Ecto neural progenitor cell (in vitro differentiated cells): ENCODE results near the gene PRR19.
"Not testable (repeated sequence)": the region's sequence is repeated elsewhere in the genome, so short reads cannot be mapped to it uniquely, and the experiment has no call there.

ENCODE experiments used
- DNase-seq: peaks from one replicate; pipeline ENCODE4 v3.0.0-alpha.2; 2018; ENCODE audit warnings: low spot score

Gene PRR19

DNA sequence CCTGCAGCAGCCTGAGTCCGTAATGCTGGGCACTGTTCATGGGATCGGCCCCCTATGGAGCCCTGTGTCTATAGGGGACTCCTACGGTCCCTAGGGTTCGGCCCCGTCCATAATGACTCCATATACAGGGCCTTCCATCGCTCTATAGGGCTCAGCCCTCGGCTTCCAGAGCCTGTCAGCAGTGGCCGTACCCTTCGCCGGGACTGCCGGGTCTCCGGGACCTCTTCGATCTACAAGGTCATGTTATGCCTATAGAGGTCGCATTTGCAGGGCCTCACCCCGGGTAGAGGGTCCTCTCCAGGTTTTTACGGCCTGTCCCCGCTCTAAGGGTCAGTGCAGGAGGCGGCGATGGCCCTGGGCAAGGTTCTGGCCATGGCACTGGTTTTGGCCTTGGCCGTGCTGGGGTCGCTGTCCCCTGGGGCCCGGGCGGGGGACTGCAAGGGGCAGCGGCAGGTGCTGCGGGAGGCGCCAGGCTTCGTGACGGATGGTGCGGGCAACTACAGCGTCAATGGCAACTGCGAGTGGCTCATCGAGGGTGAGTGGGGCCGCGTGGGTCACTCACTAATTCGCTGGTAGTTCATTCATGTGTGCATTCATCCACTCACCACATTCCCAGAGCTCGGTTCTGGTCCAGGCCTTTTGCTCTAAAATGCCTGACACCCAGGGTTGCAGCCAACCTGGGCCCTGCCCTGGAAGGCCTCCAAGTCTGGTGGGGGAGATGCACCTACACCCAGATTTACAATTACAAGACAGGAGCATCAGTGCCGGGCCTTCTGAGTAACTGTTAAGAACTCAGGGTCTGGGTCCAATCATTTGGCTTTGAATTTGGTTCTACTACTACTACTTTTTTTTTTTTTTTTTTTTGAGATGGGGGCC is 24.2 kb downstream of the PRR19 start:
- no peak for DNase-seq

DNA sequence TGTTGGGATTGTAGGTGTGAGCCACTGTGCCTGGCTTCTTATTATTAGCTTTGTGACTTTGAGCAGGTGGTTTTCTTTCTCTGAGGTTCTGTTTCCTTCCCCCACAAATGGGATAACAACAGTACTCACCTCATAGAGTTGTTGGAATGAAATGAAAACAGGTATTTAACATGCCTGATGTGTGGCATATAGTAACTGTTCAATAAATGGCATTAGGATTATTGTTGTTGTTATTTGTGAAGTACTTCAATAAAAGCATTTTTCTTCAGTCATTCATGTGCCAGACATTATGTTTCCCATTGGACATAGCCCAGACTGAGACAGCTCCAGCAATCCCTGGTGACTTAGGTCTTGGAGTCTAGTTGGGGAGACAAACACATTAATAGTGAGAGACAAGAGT is 25.0 kb downstream of the PRR19 start:
- DNase-seq: no peak

DNA sequence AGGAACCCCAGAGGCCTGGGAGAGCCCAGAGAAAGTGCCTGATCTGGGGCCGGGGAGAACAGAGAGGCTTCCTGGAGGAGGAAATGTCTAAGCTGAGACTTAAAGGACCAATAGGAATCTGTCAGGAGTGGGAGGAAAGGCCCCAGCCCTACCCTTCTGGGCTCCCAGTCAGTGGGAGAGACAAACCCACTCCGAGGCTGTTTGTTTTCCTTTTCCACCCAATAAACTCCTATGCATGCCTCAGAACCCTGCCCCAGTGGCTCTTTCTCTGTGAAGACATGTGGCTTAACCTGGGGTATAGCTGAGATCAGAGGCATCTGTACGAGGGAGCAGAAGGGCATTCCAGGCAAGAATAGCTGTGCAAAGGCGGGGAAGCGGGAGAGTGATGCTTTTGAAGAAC is 25.4 kb downstream of the PRR19 start:
- no peak for DNase-seq

DNA sequence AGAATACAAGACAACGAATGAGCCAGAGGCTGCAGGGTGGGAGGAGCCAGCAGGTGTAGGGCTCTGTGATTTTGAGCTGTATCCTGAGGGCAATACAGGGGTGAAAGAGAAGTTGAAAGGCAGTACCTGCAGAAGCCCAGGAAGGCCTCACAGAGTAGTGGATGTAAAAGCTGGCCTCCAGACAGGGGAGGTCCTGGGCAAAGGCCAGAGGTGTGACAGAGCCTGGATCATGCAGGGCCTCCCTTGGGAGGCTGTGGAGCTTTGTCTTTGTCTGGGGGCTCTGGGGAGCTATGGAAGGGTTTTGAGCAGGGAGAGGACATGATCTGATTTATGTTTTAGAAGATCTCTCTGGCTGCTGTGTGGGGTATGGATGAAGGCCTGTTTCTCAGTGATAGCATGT is 26.2 kb downstream of the PRR19 start:
- no peak for DNase-seq

DNA sequence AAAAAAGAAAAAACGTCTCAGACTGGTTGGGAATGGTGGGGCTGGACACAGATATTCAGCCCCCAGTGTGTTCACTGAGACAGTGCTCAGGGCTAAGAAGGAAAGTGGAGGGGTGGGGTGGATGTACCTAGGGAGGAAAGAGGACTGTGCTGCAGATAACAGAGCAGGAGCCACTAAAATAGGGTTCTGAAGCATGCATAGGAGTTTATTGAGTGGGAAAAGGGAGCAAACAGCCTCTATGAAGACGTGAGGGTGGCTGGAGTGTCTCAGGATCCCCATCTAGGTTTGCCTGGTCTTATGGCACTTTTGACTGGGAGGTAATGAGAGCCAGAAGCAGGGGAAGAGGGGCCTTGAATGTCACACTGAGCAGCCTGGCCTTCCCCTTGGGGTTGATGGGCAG is 26.9 kb downstream of the PRR19 start:
- no peak for DNase-seq

DNA sequence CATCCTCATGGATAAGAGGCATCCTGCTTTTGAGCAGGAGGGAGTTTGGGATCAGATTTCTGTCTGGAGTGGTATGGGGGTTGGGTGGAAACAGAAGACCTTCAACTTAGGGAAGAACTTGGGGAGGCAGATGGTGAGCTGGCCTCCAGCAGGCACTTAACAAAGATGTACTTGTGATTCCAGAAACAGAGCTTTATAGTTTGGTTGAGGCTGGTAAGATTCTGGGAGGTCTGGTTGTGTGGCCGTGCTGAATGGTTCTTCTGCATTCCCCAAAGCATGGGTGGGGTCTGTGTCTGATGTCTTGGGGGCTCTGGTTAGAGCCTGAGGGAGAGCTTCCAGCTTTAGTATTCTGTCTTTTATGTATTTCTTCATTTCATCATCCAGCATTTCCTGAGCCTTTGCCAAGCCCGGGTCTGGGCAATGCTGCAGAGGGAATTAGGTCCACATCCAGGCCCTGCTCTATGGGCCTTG is 28.3 kb downstream of the PRR19 start:
- no peak for DNase-seq

DNA sequence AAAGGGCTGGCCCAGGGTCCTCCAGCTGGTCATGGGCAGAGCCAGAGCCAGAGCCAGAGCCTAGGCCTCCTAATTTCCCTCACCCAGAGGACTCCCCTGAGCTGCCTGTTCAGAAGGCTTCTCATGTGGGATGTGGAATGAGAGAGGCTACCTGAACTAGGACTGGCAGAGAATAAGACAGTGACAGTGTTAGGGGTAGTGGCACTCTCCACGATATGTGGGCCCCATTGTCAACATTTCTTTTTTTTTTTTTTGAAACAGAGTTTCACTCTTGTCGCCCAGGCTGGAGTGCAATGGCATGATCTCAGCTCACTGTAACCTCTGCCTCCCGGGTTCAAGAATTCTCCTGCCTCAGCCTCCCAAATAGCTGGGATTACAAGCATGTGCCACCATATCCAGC is 29.4 kb downstream of the PRR19 start:
- not testable (repeated sequence) for DNase-seq

DNA sequence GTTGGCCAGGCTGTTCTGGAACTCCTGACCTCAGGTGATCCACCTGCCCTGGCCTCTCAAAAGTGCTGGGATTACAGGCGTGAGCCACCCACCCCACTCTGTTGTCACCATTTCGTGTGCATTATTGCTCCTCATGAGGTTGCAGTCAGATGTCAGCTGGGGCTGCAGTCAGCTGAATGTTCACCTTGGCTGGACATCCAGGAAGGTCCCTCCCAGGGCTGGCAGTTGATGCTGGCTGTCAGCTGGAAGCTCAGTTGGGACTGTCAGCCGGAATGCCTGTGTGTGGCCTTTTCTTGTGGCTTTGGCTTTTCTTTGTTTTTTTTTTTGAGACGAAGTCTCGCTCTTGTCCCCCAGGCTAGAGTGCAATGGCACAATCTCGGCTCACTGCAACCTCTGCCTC is 30.1 kb downstream of the PRR19 start:
- no peak for DNase-seq

DNA sequence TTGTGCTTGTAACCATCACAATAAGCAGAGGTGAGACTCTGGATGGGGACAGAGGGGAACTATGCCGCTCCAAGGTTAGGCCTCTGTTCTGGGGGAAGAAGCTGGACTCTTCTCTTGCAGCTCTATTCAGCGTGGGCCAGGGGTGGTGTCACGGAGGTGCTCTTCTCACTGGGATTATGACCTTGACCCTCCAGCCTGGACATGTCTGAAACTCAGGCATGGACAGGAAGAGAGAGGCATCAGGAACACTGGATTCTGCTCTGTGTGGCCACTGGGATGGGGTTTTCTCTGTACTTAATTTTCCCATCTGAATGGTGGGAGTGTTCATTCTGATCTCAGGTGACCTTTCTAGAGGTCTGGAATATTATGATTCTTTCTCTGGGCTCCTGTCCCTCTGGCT is 31.1 kb downstream of the PRR19 start:
- DNase-seq: no peak

DNA sequence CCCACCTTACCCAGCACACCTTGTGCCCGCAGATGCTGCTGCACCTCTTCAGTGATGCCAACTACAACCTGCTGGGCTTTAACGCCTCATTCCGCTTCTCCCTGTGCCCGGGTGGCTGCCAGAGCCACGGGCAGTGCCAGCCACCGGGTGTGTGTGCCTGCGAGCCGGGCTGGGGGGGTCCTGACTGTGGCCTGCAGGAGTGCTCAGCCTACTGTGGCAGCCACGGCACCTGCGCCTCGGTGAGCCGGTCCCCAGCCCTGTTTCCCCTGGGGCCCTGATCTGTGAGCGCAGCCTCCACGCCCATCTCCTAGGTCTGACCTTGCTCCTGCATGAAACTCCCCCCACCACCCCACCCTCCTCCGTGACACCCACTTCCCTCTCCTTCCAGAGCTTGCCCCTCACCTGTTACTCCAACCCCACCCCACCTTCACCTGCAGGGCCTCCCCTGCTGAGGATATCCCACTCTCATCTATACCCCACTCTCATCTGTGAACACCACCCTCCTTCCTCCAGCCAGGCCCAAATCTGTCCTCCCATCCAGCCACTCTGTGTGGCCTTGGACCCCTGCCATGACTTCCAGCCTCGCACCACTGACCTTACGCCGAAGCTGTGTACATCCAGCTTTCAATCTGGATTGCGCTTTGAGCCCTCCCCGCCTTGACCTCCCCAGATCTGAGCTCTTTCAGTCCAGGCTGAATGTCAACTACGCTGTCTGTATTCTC is 32.2 kb downstream of the PRR19 start:
- DNase-seq: no peak

DNA sequence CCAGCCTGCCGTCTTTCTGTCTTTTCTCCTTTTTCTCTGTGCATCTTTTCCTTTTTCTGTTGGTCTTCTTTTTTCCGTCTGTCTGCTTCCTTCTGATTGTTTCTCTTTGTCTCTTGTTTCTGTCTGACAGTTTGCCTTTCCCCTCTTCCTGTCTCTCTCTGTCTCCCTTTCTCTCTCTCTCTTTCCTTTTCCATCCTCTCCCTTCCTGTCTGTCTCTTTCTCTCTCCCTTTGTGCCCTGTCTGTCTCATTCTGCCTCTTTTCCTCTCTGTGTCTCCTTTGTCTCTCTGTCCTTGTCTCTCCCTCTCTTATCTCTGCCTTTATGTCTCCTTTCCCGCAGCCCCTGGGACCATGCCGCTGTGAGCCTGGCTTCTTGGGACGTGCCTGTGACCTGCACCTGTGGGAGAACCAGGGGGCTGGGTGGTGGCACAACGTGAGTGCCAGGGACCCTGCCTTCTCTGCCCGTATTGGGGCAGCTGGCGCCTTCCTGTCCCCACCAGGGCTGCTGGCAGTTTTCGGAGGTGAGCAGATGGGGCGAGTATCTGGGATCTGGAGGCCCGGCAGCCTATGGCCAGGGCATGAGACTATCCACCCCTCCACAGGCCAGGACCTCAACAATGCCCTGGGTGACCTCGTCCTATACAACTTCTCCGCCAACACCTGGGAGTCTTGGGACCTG is 32.9 kb downstream of the PRR19 start:
- DNase-seq: no peak

DNA sequence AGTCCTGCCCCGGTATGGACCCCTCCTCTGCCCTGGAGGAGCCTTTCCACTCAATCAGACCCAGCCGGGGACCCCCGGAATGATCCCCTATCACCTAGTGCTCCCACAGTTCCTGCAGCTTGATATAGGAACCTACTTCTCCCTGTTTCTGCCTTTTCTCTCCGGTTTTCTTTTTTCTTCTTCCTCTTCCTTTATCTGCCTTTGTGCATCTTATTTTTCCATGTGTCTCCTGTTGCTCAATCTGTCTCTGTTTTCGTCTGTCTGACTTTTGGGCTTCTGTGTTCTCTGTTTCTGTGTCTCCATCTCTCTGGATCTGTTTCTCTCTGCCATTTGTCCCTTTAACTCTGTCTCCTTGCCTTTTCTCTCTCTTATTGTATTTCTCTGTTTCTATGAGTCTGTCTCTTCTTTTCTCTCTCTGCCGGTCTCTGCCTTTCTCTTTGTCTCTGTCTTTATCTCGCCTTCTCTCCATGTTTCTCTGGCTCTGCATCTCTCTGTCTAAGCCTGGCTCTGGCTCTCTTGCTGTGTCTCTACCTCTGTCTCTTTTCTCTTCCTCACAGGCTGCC is 33.5 kb downstream of the PRR19 start:
- no peak for DNase-seq

DNA sequence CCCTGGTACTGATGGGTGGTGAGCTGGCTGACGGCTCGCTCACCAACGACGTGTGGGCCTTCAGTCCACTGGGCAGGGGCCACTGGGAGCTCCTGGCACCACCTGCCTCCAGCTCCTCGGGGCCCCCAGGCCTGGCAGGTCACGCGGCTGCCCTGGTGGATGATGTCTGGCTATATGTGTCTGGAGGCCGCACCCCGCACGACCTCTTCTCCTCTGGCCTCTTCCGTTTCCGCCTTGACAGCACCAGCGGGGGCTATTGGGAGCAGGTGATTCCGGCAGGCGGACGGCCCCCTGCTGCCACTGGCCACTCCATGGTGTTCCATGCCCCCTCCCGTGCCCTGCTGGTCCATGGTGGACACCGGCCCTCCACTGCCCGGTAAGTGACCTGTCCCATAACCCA is 34.0 kb downstream of the PRR19 start:
- DNase-seq: no peak

DNA sequence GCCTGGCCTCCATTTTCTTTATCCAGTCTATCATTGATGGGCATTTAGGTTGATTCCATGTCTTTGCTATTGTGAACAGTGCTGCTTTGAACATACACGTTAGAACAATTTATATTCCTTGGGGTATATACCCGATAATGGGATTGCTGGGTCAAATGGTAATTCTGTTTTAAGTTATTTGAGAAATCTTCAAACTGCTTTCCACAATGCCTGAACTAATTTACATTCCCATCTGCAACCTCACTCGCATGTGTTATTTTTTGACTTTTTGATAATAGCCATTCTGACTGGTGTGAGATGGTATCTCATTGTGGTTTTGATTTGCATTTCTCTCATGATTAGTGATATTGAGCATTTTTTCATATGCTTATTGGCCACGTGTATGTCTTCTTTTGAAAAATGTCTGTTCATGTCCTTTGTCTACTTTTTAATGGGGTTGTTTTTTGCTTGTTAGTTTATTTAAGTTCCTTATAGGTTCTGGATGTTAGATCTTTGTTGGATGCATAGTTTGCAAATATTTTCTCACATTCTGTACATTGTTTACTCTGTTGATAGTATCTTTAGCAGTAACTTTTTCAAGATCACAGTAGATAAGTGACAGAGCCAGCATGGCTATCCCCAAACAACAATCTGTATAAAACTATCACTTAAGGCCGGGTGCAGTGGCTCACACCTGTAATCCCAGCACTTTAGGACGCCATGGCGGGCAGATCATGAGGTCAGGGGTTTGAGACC is 37.4 kb downstream of the PRR19 start:
- DNase-seq: not testable (repeated sequence)

DNA sequence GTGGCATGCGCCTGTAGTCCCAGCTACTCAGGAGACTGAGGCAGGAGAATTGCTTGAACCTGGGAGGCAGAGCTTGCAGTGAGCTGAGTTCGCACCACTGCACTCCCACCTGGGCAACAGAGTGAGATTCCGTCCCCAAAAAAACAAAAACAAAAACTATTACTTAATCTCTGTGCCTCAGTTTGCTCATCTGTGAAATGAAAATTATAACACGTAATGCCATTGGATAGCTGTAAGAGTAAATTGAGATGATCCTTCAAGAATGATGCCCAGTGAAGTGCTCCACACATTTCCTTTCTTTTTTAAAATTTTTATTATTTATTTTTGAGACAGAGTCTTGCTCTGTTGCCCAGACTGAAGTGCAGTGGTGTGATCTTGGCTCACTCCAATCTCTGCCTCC is 38.0 kb downstream of the PRR19 start:
- not testable (repeated sequence) for DNase-seq

DNA sequence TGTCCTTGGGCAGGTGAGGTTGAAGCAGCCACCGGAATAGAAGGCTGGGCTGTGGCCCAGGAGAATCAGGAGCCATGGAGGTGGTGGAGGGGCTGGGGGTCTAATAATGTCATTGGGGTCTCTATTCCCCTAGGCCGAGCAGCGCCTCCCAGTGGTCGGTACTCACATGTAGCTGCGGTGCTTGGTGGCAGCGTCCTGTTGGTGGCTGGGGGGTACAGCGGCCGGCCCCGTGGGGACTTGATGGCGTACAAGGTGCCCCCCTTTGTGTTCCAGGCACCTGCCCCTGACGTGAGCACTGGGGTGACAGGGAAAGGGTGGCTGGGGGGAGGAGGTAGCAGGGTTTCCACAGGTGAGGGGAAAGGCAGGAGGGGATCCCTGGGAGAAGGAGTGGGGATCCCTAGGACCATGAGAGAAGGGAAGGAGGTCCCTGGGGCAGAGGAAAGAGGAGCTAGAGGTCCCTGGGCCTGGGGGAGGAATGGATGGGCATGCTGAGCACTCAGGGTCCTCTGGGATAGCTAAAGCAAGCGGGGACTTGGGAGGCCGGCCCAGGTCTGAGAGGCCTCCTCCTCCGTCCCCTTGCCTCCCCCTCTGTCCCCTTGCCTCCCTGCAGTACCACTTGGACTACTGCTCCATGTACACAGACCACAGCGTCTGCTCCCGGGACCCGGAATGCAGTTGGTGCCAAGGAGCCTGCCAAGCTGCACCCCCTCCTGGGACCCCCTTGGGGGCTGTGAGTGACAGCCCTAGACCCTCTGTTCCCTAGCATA is 41.6 kb downstream of the PRR19 start:
- no peak for DNase-seq

DNA sequence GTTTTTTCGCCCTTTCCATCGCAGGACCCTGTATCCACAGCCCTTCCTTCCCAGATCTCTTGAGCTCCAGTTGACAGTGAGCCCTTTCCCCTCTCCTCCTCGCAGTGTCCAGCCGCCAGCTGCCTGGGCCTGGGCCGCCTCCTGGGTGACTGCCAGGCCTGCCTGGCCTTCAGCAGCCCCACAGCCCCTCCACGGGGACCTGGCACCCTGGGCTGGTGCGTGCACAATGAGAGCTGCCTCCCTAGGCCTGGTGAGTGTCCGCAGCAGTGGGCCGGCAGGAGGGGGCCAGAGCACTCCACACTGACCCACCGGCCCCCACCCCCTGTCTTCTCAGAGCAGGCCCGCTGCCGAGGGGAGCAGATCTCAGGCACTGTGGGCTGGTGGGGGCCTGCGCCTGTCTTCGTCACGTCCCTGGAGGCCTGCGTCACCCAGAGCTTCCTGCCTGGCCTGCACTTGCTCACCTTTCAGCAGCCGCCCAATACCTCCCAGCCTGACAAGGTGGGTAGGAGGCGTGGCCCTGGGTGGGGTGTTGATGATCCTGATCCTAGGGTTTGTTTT is 42.5 kb downstream of the PRR19 start:
- DNase-seq: no peak

DNA sequence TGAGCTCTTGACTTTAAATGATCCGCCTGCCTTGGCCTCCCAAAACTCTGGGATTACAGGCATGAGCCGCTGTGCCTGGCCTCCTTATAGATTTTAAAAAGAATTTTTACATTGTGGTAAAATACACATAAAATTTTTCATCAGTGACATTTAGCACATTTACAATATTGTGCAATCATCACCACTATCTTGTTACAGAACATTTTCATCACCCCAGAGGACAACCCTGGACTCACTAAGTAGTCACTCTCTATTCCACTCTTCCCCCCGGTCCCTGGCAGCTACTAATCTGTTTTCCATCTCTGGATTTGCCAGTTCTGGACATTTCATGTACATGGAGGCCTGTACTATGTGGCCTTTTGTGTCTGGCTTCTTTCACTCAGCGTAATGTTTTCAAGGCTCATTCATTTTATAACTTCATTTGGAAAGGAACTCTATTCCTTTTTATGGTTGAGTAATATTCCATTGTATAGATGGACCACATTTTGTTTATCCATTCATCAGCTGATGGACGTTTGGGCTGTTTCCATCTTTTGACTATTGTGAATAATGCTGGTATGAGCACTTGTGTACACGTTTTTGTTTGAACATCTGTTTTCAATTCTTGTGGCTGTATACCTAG is 43.4 kb downstream of the PRR19 start:
- DNase-seq: no peak

DNA sequence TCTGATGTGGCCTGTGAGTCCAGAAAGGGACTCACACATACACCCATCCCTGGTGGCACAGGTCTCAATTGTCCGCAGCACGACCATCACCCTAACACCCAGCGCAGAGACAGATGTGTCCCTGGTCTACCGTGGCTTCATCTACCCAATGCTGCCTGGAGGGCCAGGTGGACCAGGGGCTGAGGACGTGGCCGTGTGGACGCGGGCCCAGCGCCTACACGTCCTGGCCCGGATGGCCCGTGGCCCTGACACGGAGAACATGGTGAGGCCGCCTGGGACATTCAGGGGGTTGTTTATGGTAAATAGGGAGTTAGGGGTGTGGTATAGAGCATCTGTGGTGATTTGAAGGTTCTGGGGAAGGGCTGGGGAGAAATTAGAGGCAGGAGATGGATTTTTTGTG is 46.3 kb downstream of the PRR19 start:
- DNase-seq: no peak

DNA sequence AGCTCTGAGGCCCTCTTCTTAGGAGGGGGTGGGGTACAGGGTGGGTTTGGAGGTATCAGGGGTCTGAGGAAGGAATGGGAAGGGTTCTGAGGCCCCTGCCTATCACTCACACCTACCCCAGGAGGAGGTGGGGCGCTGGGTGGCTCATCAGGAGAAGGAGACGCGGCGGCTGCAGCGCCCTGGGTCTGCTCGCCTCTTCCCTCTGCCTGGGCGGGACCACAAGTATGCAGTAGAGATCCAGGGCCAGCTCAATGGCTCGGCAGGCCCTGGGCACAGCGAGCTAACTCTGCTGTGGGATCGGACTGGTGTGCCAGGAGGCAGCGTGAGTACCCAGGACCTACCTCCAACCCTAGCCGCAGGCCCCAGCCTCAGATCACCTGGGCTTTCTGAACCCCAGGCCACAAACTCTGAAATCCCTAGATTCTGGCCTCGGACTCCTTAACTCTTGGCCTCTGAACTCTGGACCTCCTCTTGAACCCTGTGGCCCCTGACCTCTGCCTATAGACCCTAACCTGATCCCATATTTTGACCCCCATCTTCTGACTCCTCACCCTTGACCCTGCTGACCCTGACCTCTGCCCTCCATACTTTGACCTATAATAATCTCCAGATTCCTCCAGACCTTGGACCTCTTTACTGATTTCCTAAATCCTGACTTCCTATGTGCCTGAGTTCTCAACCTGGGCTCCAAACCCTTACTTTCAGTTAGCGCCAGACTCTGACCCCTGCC is 47.6 kb downstream of the PRR19 start:
- no peak for DNase-seq
